HepG2 (cell line): ENCODE results near the gene BUD23. TPM values are rescaled to one million over a fixed set of nuclear protein-coding genes. Genes with fewer than 3 reads are reported as not detected.

ENCODE experiments used
- ATAD3A ChIP-seq: sonication (generic); formaldehyde crosslinking; IDR thresholded peaks from 2 replicates; pipeline ENCODE4 v1.4.0; 2020; ENCODE audit warnings: missing genetic modification reagents
- ZFAT ChIP-seq: sonication (generic); formaldehyde crosslinking; conservative IDR thresholded peaks from 2 replicates; pipeline ENCODE4 v1.8.1; 2023; ENCODE audit warnings: missing genetic modification reagents, inconsistent platforms
- ZNF136 ChIP-seq: sonication (generic); formaldehyde crosslinking; IDR thresholded peaks from 2 replicates; pipeline ENCODE4 v1.8.1; 2022; ENCODE audit warnings: low read depth, mild to moderate bottlenecking, moderate library complexity, missing genetic modification reagents
- polyA plus RNA-seq, 8 experiments: library from polyadenylated mRNA; depleted of rRNA in 3 of 8; stranded (reverse) in 7 of 8; unstranded in 1 of 8; fragments of >200 nt; fragmentation: Illumina TruSeq in 4 of 8; extraction: Trizol in 4 of 8; gene quantifications; 2 replicates each; pipeline versions ENCODE4 v1.2.1 to v1.2.3, GENCODE V29; 2011 to 2016; ENCODE audit warnings: low read depth in 4 of 8, missing spikeins in 1 of 8, mixed read lengths in 1 of 8; ENCODE audit not compliant: insufficient read depth in 1 of 8
- total RNA-seq, 5 experiments: library from RNA; depleted of rRNA; stranded (reverse); fragments of >200 nt; fragmentation: Illumina TruSeq; extraction: Trizol; gene quantifications; 2 replicates each; pipeline ENCODE4 v1.2.3, GENCODE V29; 2016; ENCODE audit warnings: low read depth in 1 of 5
- TF ChIP-seq, protein P1 (sequence below): sonication (generic); formaldehyde crosslinking; IDR thresholded peaks from 2 replicates; pipeline ENCODE4 v1.5.1; 2020; ENCODE audit warnings: missing genetic modification reagents, mild to moderate bottlenecking, borderline replicate concordance
- TF ChIP-seq, protein P2 (sequence below): sonication (generic); formaldehyde crosslinking; IDR thresholded peaks from 2 replicates; pipeline ENCODE4 v1.4.0; 2020; ENCODE audit warnings: missing genetic modification reagents
- TF ChIP-seq, protein P3 (sequence below): sonication (generic); formaldehyde crosslinking; IDR thresholded peaks from 2 replicates; pipeline ENCODE4 v1.5.0; 2020; ENCODE audit warnings: mild to moderate bottlenecking, missing genetic modification reagents, borderline replicate concordance

BUD23 gene
- total and polyA plus RNA-seq, 2 of the 13 experiments (the other 11 are each of a cell fraction or from before 2014, with no cell fraction given), result 47.5 to 54.5 TPM

DNA sequence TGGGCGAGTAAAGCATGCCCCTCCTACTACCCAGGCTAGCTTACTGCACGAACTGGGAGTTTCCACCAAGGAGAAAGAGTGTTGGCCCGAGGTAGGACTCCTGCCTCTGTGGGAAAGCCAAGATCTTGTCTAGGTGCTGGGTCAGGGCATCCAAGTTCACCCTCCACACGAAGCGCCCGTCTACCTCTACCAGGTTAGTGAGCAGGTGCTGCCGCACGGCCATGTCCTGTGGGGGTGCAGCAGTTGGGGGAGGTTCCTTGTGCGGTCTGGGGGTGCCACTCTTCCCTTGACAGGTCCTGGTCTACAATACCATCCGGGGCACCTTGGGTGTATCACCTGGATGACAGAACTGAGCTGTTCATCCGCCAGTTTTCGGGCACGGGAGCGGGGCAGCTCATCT lies 53.5 kb downstream of the BUD23 start (continued):
- TF ChIP-seq, protein P1, sequence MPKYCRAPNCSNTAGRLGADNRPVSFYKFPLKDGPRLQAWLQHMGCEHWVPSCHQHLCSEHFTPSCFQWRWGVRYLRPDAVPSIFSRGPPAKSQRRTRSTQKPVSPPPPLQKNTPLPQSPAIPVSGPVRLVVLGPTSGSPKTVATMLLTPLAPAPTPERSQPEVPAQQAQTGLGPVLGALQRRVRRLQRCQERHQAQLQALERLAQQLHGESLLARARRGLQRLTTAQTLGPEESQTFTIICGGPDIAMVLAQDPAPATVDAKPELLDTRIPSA (CRISPR knock-in tag), result no peak
- TF ChIP-seq ATAD3A (CRISPR knock-in tag), result no peak
- no peak for TF ChIP-seq ZNF136 (CRISPR knock-in tag)
- TF ChIP-seq, protein P2, sequence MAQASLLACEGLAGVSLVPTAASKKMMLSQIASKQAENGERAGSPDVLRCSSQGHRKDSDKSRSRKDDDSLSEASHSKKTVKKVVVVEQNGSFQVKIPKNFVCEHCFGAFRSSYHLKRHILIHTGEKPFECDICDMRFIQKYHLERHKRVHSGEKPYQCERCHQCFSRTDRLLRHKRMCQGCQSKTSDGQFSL (CRISPR knock-in tag), result no peak
- TF ChIP-seq, protein P3, sequence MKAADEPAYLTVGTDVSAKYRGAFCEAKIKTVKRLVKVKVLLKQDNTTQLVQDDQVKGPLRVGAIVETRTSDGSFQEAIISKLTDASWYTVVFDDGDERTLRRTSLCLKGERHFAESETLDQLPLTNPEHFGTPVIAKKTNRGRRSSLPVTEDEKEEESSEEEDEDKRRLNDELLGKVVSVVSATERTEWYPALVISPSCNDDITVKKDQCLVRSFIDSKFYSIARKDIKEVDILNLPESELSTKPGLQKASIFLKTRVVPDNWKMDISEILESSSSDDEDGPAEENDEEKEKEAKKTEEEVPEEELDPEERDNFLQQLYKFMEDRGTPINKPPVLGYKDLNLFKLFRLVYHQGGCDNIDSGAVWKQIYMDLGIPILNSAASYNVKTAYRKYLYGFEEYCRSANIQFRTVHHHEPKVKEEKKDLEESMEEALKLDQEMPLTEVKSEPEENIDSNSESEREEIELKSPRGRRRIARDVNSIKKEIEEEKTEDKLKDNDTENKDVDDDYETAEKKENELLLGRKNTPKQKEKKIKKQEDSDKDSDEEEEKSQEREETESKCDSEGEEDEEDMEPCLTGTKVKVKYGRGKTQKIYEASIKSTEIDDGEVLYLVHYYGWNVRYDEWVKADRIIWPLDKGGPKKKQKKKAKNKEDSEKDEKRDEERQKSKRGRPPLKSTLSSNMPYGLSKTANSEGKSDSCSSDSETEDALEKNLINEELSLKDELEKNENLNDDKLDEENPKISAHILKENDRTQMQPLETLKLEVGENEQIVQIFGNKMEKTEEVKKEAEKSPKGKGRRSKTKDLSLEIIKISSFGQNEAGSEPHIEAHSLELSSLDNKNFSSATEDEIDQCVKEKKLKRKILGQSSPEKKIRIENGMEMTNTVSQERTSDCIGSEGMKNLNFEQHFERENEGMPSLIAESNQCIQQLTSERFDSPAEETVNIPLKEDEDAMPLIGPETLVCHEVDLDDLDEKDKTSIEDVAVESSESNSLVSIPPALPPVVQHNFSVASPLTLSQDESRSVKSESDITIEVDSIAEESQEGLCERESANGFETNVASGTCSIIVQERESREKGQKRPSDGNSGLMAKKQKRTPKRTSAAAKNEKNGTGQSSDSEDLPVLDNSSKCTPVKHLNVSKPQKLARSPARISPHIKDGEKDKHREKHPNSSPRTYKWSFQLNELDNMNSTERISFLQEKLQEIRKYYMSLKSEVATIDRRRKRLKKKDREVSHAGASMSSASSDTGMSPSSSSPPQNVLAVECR (CRISPR knock-in tag), result no peak
- no peak for TF ChIP-seq ZFAT (CRISPR knock-in tag)
